HG03460 (cell line): ENCODE measurements around the gene MACROD2.

Experiments used
- ATAC-seq: cut with Tn5 transposase; IDR thresholded peaks from one replicate; pipeline ENCODE4 v1.9.1; 2021; ENCODE audit not compliant: unreplicated experiment

The MACROD2 gene

GRCh38 chr20:14838663-14839628 lies 843.6 kb downstream of the MACROD2 start:
- peak; percentile 87 for ATAC-seq

GRCh38 chr20:14845199-14846160 lies 850.2 kb downstream of the MACROD2 start:
- ATAC-seq, result no peak

- no peak for ATAC-seq
Measured at GRCh38 chr20:14848806-14849205, 853.5 kb downstream of the MACROD2 start.

GRCh38 chr20:14853079-14853478 lies 857.8 kb downstream of the MACROD2 start:
- ATAC-seq, result no peak

- no peak for ATAC-seq
Measured at GRCh38 chr20:14855171-14855570, 859.9 kb downstream of the MACROD2 start.

GRCh38 chr20:14859627-14860026 lies 864.3 kb downstream of the MACROD2 start:
- ATAC-seq, result no peak

GRCh38 chr20:14860410-14860814 lies 865.1 kb downstream of the MACROD2 start:
- ATAC-seq, result no peak

- no peak for ATAC-seq
Measured at GRCh38 chr20:14861028-14861699, 865.8 kb downstream of the MACROD2 start.

- no peak for ATAC-seq
Measured at GRCh38 chr20:14865169-14865568, 869.9 kb downstream of the MACROD2 start.

GRCh38 chr20:14865731-14866130 lies 870.4 kb downstream of the MACROD2 start:
- no peak for ATAC-seq

GRCh38 chr20:14866841-14867514 lies 871.7 kb downstream of the MACROD2 start:
- ATAC-seq, result no peak

GRCh38 chr20:14877301-14878028 lies 882.1 kb downstream of the MACROD2 start:
- no peak for ATAC-seq

- ATAC-seq, result no peak
Measured at GRCh38 chr20:14878676-14879019, 883.3 kb downstream of the MACROD2 start.

GRCh38 chr20:14879020-14879697 lies 883.8 kb downstream of the MACROD2 start:
- peak; percentile 72 for ATAC-seq

GRCh38 chr20:14879839-14880238 lies 884.5 kb downstream of the MACROD2 start:
- ATAC-seq, result no peak

- no peak for ATAC-seq
Measured at GRCh38 chr20:14881518-14881917, 886.2 kb downstream of the MACROD2 start.

- no peak for ATAC-seq
Measured at GRCh38 chr20:14882157-14882556, 886.8 kb downstream of the MACROD2 start.

- ATAC-seq, result no peak
Measured at GRCh38 chr20:14882846-14883245, 887.5 kb downstream of the MACROD2 start.

- no peak for ATAC-seq
Measured at GRCh38 chr20:14883324-14883723, 888.0 kb downstream of the MACROD2 start.
